ENCODE results near the gene HABP4. TPM values are rescaled to one million over a fixed set of nuclear protein-coding genes. Genes with fewer than 3 reads are reported as not detected.

HABP4 gene
- total and polyA plus RNA-seq, 9 of the 15 experiments (the other 6 are each of a cell fraction or from before 2014, with no cell fraction given) = 0.38 to 2.4 (median 1.9) TPM

DNA sequence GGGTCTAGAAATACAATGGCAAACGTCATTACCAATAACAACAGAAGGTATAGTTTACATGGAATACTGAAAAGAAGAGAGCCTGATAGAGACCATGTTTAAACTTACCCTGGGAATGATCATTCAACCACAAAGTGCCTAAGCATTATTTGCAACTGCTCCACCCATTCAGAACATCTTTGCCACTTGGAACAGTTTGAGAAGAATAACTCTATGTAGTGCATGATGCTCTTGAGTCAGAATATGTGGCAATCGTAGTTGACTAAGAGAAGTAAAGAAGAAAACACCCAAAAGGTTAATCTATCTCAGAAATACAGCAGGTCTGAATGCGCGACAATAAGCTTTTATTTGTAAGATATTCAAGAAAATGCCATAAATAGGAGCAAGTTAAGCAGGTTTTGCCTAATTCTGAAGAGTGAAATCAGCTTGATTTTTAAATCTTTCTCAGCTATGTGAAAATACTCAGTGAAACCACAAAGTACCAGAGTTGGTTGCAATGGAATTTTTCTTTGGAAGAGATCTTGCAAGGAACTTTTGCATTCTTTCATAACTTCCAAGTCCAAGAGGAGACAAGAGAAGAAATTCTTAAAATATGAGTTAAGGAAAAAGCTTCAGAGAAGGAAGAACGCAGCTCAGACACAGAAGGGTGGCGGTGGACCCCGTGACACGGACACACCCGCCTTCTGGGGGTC is 64.3 kb downstream of the HABP4 start (continued):
- TF ChIP-seq, protein P1, sequence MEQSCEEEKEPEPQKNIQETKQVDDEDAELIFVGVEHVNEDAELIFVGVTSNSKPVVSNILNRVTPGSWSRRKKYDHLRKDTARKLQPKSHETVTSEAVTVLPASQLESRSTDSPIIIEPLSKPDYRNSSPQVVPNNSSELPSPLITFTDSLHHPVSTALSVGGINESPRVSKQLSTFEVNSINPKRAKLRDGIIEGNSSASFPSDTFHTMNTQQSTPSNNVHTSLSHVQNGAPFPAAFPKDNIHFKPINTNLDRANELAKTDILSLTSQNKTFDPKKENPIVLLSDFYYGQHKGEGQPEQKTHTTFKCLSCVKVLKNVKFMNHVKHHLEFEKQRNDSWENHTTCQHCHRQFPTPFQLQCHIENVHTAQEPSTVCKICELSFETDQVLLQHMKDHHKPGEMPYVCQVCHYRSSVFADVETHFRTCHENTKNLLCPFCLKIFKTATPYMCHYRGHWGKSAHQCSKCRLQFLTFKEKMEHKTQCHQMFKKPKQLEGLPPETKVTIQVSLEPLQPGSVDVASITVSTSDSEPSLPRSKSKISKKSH (CRISPR knock-in tag; IDR thresholded peaks at IDR 0.05) = no peak

DNA sequence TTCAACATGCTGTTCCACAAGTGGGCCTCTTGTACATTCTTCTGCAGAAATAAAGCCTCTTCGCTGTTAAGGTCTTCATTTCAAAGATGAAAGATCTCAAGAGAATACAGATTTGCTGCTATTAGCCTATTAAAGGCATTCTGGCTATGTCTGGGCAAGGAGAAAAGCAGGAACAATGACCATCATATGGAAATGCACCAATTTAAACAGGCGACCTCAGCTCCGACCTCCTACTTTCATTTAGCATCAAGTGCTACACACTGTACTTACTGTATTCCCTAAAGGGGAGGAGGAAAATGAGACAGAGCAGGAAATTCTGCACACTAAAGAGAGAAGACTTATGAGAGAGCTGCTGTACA is 64.8 kb downstream of the HABP4 start:
- no peaks in the 10 kb centered on the region for H3K9me3 ChIP-seq (replicated peaks; ENCODE audit: control insufficient read depth, insufficient read depth, low read depth, low read length)
- H3K4me1 ChIP-seq (replicated peaks in 1 of 2; ENCODE audit: control insufficient read depth in 2 of 2, insufficient read depth in 2 of 2, low read length in 2 of 2) = no peaks in the 10 kb centered on the region
- no peaks in the 10 kb centered on the region for H3K79me2 ChIP-seq (ENCODE audit: control insufficient read depth, insufficient read depth, low read length)
- intact Hi-C loops (cut with micrococcal nuclease) = no loop called here
- DNase-seq (ENCODE audit: extremely low read depth in 1 of 4, low spot score in 3 of 4) (no peak), ATAC-seq (no peak), FAIRE-seq (no peak)
- 17% methylated on average over 3 of the region's 3 CpGs for WGBS (ENCODE audit: insufficient coverage, low coverage, missing lambda C conversion rate)
- H4K20me1 ChIP-seq (replicated peaks; ENCODE audit: control insufficient read depth, insufficient read depth, low read length) = no peaks in the 10 kb centered on the region
- no peak overlapping the region for H2AFZ ChIP-seq (ENCODE audit: low read depth, low read length)
- no peak overlapping the region for H3K27ac ChIP-seq (ENCODE audit: extremely low read depth, low read depth, low read length)
- H3K36me3 ChIP-seq (ENCODE audit: control insufficient read depth, insufficient read depth, low read length) = no peaks in the 10 kb centered on the region
- ChIA-PET CTCF (ENCODE audit: low intra/inter-chr PET ratio) (no interaction called here), POLR2A (no interaction called here)
- BruUV-seq (replicated peaks) = no TSS peak
- no peaks in the 10 kb centered on the region for H3K9me1 ChIP-seq (ENCODE audit: control insufficient read depth, insufficient read depth, low read length)
- no peak overlapping the region for H3K4me3 ChIP-seq
- no peaks in the 10 kb centered on the region for H3K27me3 ChIP-seq (ENCODE audit: control insufficient read depth in 2 of 2, insufficient read depth in 2 of 2, low read length in 2 of 2)
- no peak overlapping the region for H3K9ac ChIP-seq (ENCODE audit: insufficient read depth in 1 of 2, low read depth in 2 of 2, low read length in 2 of 2)
- H3K4me2 ChIP-seq (ENCODE audit: insufficient read depth, low read length) = no peak overlapping the region
- in situ Hi-C loops (cut with MboI) = no loop called here
- TF ChIP-seq, protein P2, sequence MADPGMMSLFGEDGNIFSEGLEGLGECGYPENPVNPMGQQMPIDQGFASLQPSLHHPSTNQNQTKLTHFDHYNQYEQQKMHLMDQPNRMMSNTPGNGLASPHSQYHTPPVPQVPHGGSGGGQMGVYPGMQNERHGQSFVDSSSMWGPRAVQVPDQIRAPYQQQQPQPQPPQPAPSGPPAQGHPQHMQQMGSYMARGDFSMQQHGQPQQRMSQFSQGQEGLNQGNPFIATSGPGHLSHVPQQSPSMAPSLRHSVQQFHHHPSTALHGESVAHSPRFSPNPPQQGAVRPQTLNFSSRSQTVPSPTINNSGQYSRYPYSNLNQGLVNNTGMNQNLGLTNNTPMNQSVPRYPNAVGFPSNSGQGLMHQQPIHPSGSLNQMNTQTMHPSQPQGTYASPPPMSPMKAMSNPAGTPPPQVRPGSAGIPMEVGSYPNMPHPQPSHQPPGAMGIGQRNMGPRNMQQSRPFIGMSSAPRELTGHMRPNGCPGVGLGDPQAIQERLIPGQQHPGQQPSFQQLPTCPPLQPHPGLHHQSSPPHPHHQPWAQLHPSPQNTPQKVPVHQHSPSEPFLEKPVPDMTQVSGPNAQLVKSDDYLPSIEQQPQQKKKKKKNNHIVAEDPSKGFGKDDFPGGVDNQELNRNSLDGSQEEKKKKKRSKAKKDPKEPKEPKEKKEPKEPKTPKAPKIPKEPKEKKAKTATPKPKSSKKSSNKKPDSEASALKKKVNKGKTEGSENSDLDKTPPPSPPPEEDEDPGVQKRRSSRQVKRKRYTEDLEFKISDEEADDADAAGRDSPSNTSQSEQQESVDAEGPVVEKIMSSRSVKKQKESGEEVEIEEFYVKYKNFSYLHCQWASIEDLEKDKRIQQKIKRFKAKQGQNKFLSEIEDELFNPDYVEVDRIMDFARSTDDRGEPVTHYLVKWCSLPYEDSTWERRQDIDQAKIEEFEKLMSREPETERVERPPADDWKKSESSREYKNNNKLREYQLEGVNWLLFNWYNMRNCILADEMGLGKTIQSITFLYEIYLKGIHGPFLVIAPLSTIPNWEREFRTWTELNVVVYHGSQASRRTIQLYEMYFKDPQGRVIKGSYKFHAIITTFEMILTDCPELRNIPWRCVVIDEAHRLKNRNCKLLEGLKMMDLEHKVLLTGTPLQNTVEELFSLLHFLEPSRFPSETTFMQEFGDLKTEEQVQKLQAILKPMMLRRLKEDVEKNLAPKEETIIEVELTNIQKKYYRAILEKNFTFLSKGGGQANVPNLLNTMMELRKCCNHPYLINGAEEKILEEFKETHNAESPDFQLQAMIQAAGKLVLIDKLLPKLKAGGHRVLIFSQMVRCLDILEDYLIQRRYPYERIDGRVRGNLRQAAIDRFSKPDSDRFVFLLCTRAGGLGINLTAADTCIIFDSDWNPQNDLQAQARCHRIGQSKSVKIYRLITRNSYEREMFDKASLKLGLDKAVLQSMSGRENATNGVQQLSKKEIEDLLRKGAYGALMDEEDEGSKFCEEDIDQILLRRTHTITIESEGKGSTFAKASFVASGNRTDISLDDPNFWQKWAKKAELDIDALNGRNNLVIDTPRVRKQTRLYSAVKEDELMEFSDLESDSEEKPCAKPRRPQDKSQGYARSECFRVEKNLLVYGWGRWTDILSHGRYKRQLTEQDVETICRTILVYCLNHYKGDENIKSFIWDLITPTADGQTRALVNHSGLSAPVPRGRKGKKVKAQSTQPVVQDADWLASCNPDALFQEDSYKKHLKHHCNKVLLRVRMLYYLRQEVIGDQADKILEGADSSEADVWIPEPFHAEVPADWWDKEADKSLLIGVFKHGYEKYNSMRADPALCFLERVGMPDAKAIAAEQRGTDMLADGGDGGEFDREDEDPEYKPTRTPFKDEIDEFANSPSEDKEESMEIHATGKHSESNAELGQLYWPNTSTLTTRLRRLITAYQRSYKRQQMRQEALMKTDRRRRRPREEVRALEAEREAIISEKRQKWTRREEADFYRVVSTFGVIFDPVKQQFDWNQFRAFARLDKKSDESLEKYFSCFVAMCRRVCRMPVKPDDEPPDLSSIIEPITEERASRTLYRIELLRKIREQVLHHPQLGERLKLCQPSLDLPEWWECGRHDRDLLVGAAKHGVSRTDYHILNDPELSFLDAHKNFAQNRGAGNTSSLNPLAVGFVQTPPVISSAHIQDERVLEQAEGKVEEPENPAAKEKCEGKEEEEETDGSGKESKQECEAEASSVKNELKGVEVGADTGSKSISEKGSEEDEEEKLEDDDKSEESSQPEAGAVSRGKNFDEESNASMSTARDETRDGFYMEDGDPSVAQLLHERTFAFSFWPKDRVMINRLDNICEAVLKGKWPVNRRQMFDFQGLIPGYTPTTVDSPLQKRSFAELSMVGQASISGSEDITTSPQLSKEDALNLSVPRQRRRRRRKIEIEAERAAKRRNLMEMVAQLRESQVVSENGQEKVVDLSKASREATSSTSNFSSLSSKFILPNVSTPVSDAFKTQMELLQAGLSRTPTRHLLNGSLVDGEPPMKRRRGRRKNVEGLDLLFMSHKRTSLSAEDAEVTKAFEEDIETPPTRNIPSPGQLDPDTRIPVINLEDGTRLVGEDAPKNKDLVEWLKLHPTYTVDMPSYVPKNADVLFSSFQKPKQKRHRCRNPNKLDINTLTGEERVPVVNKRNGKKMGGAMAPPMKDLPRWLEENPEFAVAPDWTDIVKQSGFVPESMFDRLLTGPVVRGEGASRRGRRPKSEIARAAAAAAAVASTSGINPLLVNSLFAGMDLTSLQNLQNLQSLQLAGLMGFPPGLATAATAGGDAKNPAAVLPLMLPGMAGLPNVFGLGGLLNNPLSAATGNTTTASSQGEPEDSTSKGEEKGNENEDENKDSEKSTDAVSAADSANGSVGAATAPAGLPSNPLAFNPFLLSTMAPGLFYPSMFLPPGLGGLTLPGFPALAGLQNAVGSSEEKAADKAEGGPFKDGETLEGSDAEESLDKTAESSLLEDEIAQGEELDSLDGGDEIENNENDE (IDR thresholded peaks at IDR 0.05; ENCODE audit: low read depth, low read length) = no peak
- no peak for TF ChIP-seq SAFB2 (IDR thresholded peaks at IDR 0.05; ENCODE audit: borderline replicate concordance, low read depth, low read length, severe bottlenecking)
- TF ChIP-seq, protein P3, sequence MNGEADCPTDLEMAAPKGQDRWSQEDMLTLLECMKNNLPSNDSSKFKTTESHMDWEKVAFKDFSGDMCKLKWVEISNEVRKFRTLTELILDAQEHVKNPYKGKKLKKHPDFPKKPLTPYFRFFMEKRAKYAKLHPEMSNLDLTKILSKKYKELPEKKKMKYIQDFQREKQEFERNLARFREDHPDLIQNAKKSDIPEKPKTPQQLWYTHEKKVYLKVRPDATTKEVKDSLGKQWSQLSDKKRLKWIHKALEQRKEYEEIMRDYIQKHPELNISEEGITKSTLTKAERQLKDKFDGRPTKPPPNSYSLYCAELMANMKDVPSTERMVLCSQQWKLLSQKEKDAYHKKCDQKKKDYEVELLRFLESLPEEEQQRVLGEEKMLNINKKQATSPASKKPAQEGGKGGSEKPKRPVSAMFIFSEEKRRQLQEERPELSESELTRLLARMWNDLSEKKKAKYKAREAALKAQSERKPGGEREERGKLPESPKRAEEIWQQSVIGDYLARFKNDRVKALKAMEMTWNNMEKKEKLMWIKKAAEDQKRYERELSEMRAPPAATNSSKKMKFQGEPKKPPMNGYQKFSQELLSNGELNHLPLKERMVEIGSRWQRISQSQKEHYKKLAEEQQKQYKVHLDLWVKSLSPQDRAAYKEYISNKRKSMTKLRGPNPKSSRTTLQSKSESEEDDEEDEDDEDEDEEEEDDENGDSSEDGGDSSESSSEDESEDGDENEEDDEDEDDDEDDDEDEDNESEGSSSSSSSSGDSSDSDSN (IDR thresholded peaks at IDR 0.05; ENCODE audit: borderline replicate concordance in 1 of 2, low read depth in 2 of 2, low read length in 2 of 2) = no peak
